ENCODE data around the gene KCNJ10. TPM values are rescaled to one million over a fixed set of nuclear protein-coding genes. Genes with fewer than 3 reads are reported as not detected.

Gene KCNJ10
- total RNA-seq, 1 donor from 2014 or later = 0.27 TPM

GRCh38 chr1:159988006-159988405, 82.0 kb downstream of the KCNJ10 start:
- Histone ChIP-seq H3K4me3 (ENCODE audit: insufficient read depth, low read depth, low read length) (no peak overlapping the region), H3K4me2 (ENCODE audit: low read length) (no peak overlapping the region), H2AFZ (ENCODE audit: low read depth, low read length) (no peak overlapping the region), H3K27ac (ENCODE audit: low read depth, low read length) (no peak overlapping the region), H3K9me3 (ENCODE audit: insufficient read depth, low read depth, low read length) (no peaks in the 10 kb centered on the region), H4K20me1 (ENCODE audit: insufficient read depth, low read length) (no peaks in the 10 kb centered on the region), H3K9ac (ENCODE audit: low read length) (no peak overlapping the region), H3K27me3 (ENCODE audit: insufficient read depth, low read length) (peaks cover 8% of the 10 kb centered on the region), H3K79me2 (ENCODE audit: insufficient read depth, low read length) (no peaks in the 10 kb centered on the region), H3K36me3 (ENCODE audit: insufficient read depth, low read length) (no peaks in the 10 kb centered on the region), H3K4me1 (ENCODE audit: insufficient read depth, low read length) (no peaks in the 10 kb centered on the region)
- no peak overlapping the region for H3K4me3 Mint-ChIP-seq (ENCODE audit: unreplicated experiment)
- TF ChIP-seq CTCF (IDR thresholded peaks at IDR 0.05; ENCODE audit: insufficient read depth, low read depth, low read length) (no peak), EZH2 (IDR thresholded peaks at IDR 0.05; ENCODE audit: insufficient read depth, low read length) (no peak)
- no peak overlapping the region for H3K27ac Mint-ChIP-seq (ENCODE audit: unreplicated experiment)
- no peak for FAIRE-seq
- H3K4me1 Mint-ChIP-seq (ENCODE audit: low read depth, unreplicated experiment) = peaks cover 10% of the 10 kb centered on the region
- peaks cover 14% of the 10 kb centered on the region for H3K27me3 Mint-ChIP-seq (ENCODE audit: low read depth, unreplicated experiment)
- H3K9me3 Mint-ChIP-seq (ENCODE audit: unreplicated experiment) = no peaks in the 10 kb centered on the region
- H3K36me3 Mint-ChIP-seq (ENCODE audit: low read depth, unreplicated experiment) = no peaks in the 10 kb centered on the region
- DNase-seq (ENCODE audit: low read depth) = no peak

- no peaks in the 10 kb centered on the region for H3K9me3 Mint-ChIP-seq (ENCODE audit: unreplicated experiment)
- peaks cover 9% of the 10 kb centered on the region for H3K27me3 ChIP-seq (ENCODE audit: insufficient read depth, low read length)
- FAIRE-seq (no peak), DNase-seq (ENCODE audit: low read depth) (no peak)
- H3K4me2 ChIP-seq (ENCODE audit: low read length) = no peak overlapping the region
- H3K4me3 Mint-ChIP-seq (ENCODE audit: unreplicated experiment) = no peak overlapping the region
- H3K4me3 ChIP-seq (ENCODE audit: insufficient read depth, low read depth, low read length) = no peak overlapping the region
- H4K20me1 ChIP-seq (ENCODE audit: insufficient read depth, low read length) = no peaks in the 10 kb centered on the region
- H3K9ac ChIP-seq (ENCODE audit: low read length) = no peak overlapping the region
- TF ChIP-seq CTCF (IDR thresholded peaks at IDR 0.05; ENCODE audit: insufficient read depth, low read depth, low read length) (no peak), EZH2 (IDR thresholded peaks at IDR 0.05; ENCODE audit: insufficient read depth, low read length) (no peak)
- H3K27me3 Mint-ChIP-seq (ENCODE audit: low read depth, unreplicated experiment) = peaks cover 17% of the 10 kb centered on the region
- H3K36me3 ChIP-seq (ENCODE audit: insufficient read depth, low read length) = no peaks in the 10 kb centered on the region
- no peaks in the 10 kb centered on the region for H3K4me1 ChIP-seq (ENCODE audit: insufficient read depth, low read length)
- H3K79me2 ChIP-seq (ENCODE audit: insufficient read depth, low read length) = no peaks in the 10 kb centered on the region
- peaks cover 6% of the 10 kb centered on the region for H3K4me1 Mint-ChIP-seq (ENCODE audit: low read depth, unreplicated experiment)
- no peak overlapping the region for H3K27ac ChIP-seq (ENCODE audit: low read depth, low read length)
- no peak overlapping the region for H2AFZ ChIP-seq (ENCODE audit: low read depth, low read length)
- no peaks in the 10 kb centered on the region for H3K36me3 Mint-ChIP-seq (ENCODE audit: low read depth, unreplicated experiment)
- no peak overlapping the region for H3K27ac Mint-ChIP-seq (ENCODE audit: unreplicated experiment)
- no peaks in the 10 kb centered on the region for H3K9me3 ChIP-seq (ENCODE audit: insufficient read depth, low read depth, low read length)
These were observed 82.8 kb downstream of the KCNJ10 start for GRCh38 chr1:159987186-159987585.

- no peaks in the 10 kb centered on the region for H4K20me1 ChIP-seq (ENCODE audit: insufficient read depth, low read length)
- H3K27ac ChIP-seq (ENCODE audit: low read depth, low read length) = no peak overlapping the region
- H3K27me3 ChIP-seq (ENCODE audit: insufficient read depth, low read length) = peaks cover 9% of the 10 kb centered on the region
- H3K4me3 Mint-ChIP-seq (ENCODE audit: unreplicated experiment) = no peak overlapping the region
- FAIRE-seq = no peak
- TF ChIP-seq EZH2 (IDR thresholded peaks at IDR 0.05; ENCODE audit: insufficient read depth, low read length) (no peak), CTCF (IDR thresholded peaks at IDR 0.05; ENCODE audit: insufficient read depth, low read depth, low read length) (no peak)
- no peaks in the 10 kb centered on the region for H3K4me1 Mint-ChIP-seq (ENCODE audit: low read depth, unreplicated experiment)
- H3K4me1 ChIP-seq (ENCODE audit: insufficient read depth, low read length) = no peaks in the 10 kb centered on the region
- no peak overlapping the region for H3K9ac ChIP-seq (ENCODE audit: low read length)
- H3K27me3 Mint-ChIP-seq (ENCODE audit: low read depth, unreplicated experiment) = peaks cover 22% of the 10 kb centered on the region
- H3K36me3 Mint-ChIP-seq (ENCODE audit: low read depth, unreplicated experiment) = no peaks in the 10 kb centered on the region
- H3K9me3 ChIP-seq (ENCODE audit: insufficient read depth, low read depth, low read length) = no peaks in the 10 kb centered on the region
- H3K4me3 ChIP-seq (ENCODE audit: insufficient read depth, low read depth, low read length) = no peak overlapping the region
- H3K4me2 ChIP-seq (ENCODE audit: low read length) = no peak overlapping the region
- DNase-seq (ENCODE audit: low read depth) = no peak
- H3K9me3 Mint-ChIP-seq (ENCODE audit: unreplicated experiment) = no peaks in the 10 kb centered on the region
- no peaks in the 10 kb centered on the region for H3K79me2 ChIP-seq (ENCODE audit: insufficient read depth, low read length)
- no peak overlapping the region for H3K27ac Mint-ChIP-seq (ENCODE audit: unreplicated experiment)
- H3K36me3 ChIP-seq (ENCODE audit: insufficient read depth, low read length) = no peaks in the 10 kb centered on the region
- no peak overlapping the region for H2AFZ ChIP-seq (ENCODE audit: low read depth, low read length)
These were observed 83.4 kb downstream of the KCNJ10 start for GRCh38 chr1:159986531-159986930.

All from astrocyte (in vitro differentiated cells and primary cell).